SK-N-SH (cell line): ENCODE results near the gene DCAF5. TPM values are rescaled to one million over a fixed set of nuclear protein-coding genes. Genes with fewer than 3 reads are reported as not detected.
A peak's percentile ranks its signal among the peaks of the same experiment; 100 is the strongest.
"Not testable (repeated sequence)": the region's sequence is repeated elsewhere in the genome, so short reads cannot be mapped to it uniquely, and the experiment has no call there.

Experiments
- CTCF ChIA-PET: fragments of 300-600, 350-600 bp; formaldehyde crosslinking; extraction: SDS; loops from one replicate; lab custom pipeline; 2021; lab: Yijun Ruan, JAX
- POLR2A ChIA-PET: fragments of 350-600 bp; sonication (Branson Sonifier 250); formaldehyde crosslinking; extraction: SDS; loops from one replicate; lab custom pipeline; 2020; ENCODE audit warnings: antibody characterized with exemption, inconsistent platforms; lab: Yijun Ruan, JAX
- DNase-seq: peaks from one replicate; pipeline ENCODE4 v3.0.0; 2012
- H2AFZ ChIP-seq: fragments of 200-600 bp; sonication (generic); 2 replicates; pipeline ENCODE4 v1.8.1; 2016; ENCODE audit warnings: antibody characterized with exemption, mild to moderate bottlenecking, low read depth
- H3F3A ChIP-seq: fragments of 200-600 bp; sonication (generic); replicated peaks from 2 replicates; pipeline ENCODE3; 2016; ENCODE audit warnings: antibody characterized with exemption, mild to moderate bottlenecking; ENCODE audit not compliant: insufficient read depth
- H3K27ac ChIP-seq, 2 experiments: fragments of 200-500 bp in 1 of 2; fragments of 200-600 bp in 1 of 2; sonication (Bioruptor generic) in 1 of 2; sonication (generic), shearing (Covaris generic) in 1 of 2; 2 replicates each; pipeline versions ENCODE4 v1.5.1 to v1.6.1; 2014 to 2016; ENCODE audit warnings: low read depth in 2 of 2, inconsistent platforms in 1 of 2, low read length in 1 of 2, mild to moderate bottlenecking in 1 of 2, mixed read lengths in 1 of 2
- H3K27me3 ChIP-seq: fragments of 200-600 bp; sonication (generic), shearing (Covaris generic); 2 replicates; pipeline ENCODE4 v1.6.1; 2016; ENCODE audit warnings: mixed run types; ENCODE audit not compliant: insufficient read depth
- H3K36me3 ChIP-seq, 2 experiments: fragments of 200-500 bp in 1 of 2; fragments of 200-600 bp in 1 of 2; sonication (Bioruptor generic) in 1 of 2; sonication (generic) in 1 of 2; replicated peaks in 1 of 2; 2 replicates each; pipeline versions ENCODE3 to v1.5.1; 2014 to 2016; ENCODE audit warnings: low read length in 1 of 2, mild to moderate bottlenecking in 1 of 2; ENCODE audit not compliant: insufficient read depth in 2 of 2, control insufficient read depth in 1 of 2
- H3K4me1 ChIP-seq, 2 experiments: fragments of 200-500 bp in 1 of 2; fragments of 200-600 bp in 1 of 2; sonication (Bioruptor generic) in 1 of 2; sonication (generic), shearing (Covaris generic) in 1 of 2; 2 replicates each; pipeline versions ENCODE4 v1.5.1 to v1.6.1; 2014 to 2016; ENCODE audit warnings: low read depth in 1 of 2, low read length in 1 of 2, mixed run types in 1 of 2; ENCODE audit not compliant: insufficient read depth in 2 of 2, control insufficient read depth in 1 of 2
- H3K4me2 ChIP-seq: fragments of 200-600 bp; sonication (generic), shearing (Covaris generic); 2 replicates; pipeline ENCODE4 v1.6.1; 2017; ENCODE audit warnings: mixed run types
- H3K4me3 ChIP-seq, 2 experiments: fragments of 200-500 bp in 1 of 2; fragments of 200-600 bp in 1 of 2; sonication (Bioruptor generic) in 1 of 2; sonication (generic), shearing (Covaris generic) in 1 of 2; 2 replicates each; pipeline versions ENCODE4 v1.5.1 to v1.8.1; 2014 to 2016; ENCODE audit warnings: low read depth in 2 of 2, inconsistent platforms in 1 of 2, low read length in 1 of 2, mild to moderate bottlenecking in 1 of 2, mixed read lengths in 1 of 2, moderate library complexity in 1 of 2
- H3K79me2 ChIP-seq: fragments of 200-600 bp; sonication (generic); 2 replicates; pipeline ENCODE4 v1.8.1; 2017; ENCODE audit warnings: mild to moderate bottlenecking; ENCODE audit not compliant: insufficient read depth
- H3K9ac ChIP-seq: fragments of 200-600 bp; sonication (generic); 2 replicates; pipeline ENCODE4 v1.6.1; 2017; ENCODE audit warnings: mixed run types
- H3K9me2 ChIP-seq: fragments of 200-600 bp; sonication (generic); 2 replicates; pipeline ENCODE4 v1.6.1; 2017; ENCODE audit warnings: mixed run types
- H3K9me3 ChIP-seq: fragments of 200-600 bp; sonication (generic); 2 replicates; pipeline ENCODE4 v1.6.1; 2017; ENCODE audit warnings: mixed run types, mild to moderate bottlenecking, moderate library complexity
- H4K20me1 ChIP-seq: fragments of 200-600 bp; sonication (generic); 2 replicates; pipeline ENCODE4 v1.6.1; 2017; ENCODE audit warnings: mild to moderate bottlenecking, mixed run types; ENCODE audit not compliant: insufficient read depth
- ELF1 ChIP-seq: IDR thresholded peaks from 2 replicates; pipeline ENCODE4 v1.4.0; 2012
- EP300 ChIP-seq, 2 experiments: IDR thresholded peaks; 2 replicates each; pipeline versions ENCODE4 v1.4.0 to v1.6.1; 2012; ENCODE audit warnings: borderline replicate concordance in 1 of 2, low read depth in 1 of 2, low read length in 1 of 2
- FOSL2 ChIP-seq: IDR thresholded peaks from 2 replicates; pipeline ENCODE4 v1.4.0; 2012; ENCODE audit warnings: low read depth, mild to moderate bottlenecking, moderate library complexity, borderline replicate concordance
- FOXM1 ChIP-seq: IDR thresholded peaks from 2 replicates; pipeline ENCODE4 v1.4.0; 2012; ENCODE audit warnings: low read depth, mild to moderate bottlenecking
- GABPA ChIP-seq: IDR thresholded peaks from 2 replicates; pipeline ENCODE4 v1.4.0; 2012; ENCODE audit warnings: low read depth, mild to moderate bottlenecking
- JUND ChIP-seq: IDR thresholded peaks from 2 replicates; pipeline ENCODE4 v1.4.0; 2012
- MEF2A ChIP-seq: IDR thresholded peaks from 2 replicates; pipeline ENCODE4 v1.4.0; 2012; ENCODE audit warnings: low read depth, borderline replicate concordance
- MXI1 ChIP-seq: IDR thresholded peaks from 2 replicates; pipeline ENCODE4 v1.6.1; 2012; ENCODE audit warnings: mild to moderate bottlenecking, low read depth, low read length, improper control_type of control experiment
- NFIC ChIP-seq: IDR thresholded peaks from 2 replicates; pipeline ENCODE4 v1.4.0; 2012; ENCODE audit warnings: borderline replicate concordance
- POLR2AphosphoS5 ChIP-seq: IDR thresholded peaks from 2 replicates; pipeline ENCODE4 v1.6.1; 2012; ENCODE audit warnings: low read depth, low read length
- RFX5 ChIP-seq: IDR thresholded peaks from 2 replicates; pipeline ENCODE4 v1.6.1; 2012; ENCODE audit warnings: mild to moderate bottlenecking, improper control_type of control experiment, low read length
- TAF1 ChIP-seq: IDR thresholded peaks from 2 replicates; pipeline ENCODE4 v1.6.1; 2012; ENCODE audit warnings: low read depth, mild to moderate bottlenecking, low read length, moderate library complexity, borderline replicate concordance
- YY1 ChIP-seq: IDR thresholded peaks from 2 replicates; pipeline ENCODE4 v1.4.0; 2012; ENCODE audit warnings: low read depth, mild to moderate bottlenecking
- WGBS: methylation state at CpG from one replicate; pipeline ENCODE4 v1.1.6; 2017; ENCODE audit warnings: low lambda C conversion rate; 5-methylcytosine and 5-hydroxymethylcytosine counted together
- polyA plus RNA-seq, 3 experiments: library from polyadenylated mRNA; depleted of rRNA; stranded (reverse); fragments of >200 nt; gene quantifications; 2 replicates each; pipeline ENCODE4 v1.2.3, GENCODE V29; 2012
- TF ChIP-seq, protein P1 (sequence below): IDR thresholded peaks from 2 replicates; pipeline ENCODE4; 2012
- TF ChIP-seq, protein P2 (sequence below): IDR thresholded peaks from 2 replicates; pipeline ENCODE4 v1.4.0; 2012; ENCODE audit warnings: low read depth, borderline replicate concordance

Gene DCAF5
- polyA plus RNA-seq, 1 of the 3 experiments (the other 2 are of a cell fraction): 26.7 TPM

DNA sequence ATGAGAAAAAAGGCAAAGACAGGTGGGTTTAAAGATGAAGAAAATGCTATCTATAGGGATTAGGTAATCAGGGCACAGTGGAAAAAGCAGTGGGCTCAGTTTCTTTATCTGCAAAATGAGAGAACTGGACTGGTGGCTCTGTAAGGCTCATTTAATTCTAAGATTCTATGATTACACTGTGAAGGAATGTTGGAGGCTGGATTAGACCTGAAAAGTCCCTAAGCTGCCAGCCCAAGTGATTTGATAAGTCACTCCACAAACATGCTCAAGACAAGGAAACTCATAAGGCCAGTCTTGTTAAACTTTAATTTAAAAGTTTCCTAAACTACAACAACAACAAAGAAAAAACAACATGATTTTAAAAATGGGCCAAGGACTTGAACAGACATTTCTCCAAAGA is 75.1 kb downstream of the DCAF5 start:
- Histone ChIP-seq H3K4me3 (no peak overlapping the region), H3K9ac (peak overlapping the region; percentile 62), H3K9me3 (no peaks in the 10 kb centered on the region), H4K20me1 (no peaks in the 10 kb centered on the region), H3K4me2 (peak overlapping the region; percentile 45), H3K4me1 (peaks cover 3 to 20% of the 10 kb centered on the region in 2 experiments; a peak in 3 of 4 replicates), H3K36me3 (peaks cover 19 to 21% of the 10 kb centered on the region in 2 experiments), H3K27ac (peak overlapping the region in 1 of 2 experiments; percentile 96; a peak in 2 of 4 replicates), H3K9me2 (no peaks in the 10 kb centered on the region), H2AFZ (no peak overlapping the region), H3K27me3 (no peaks in the 10 kb centered on the region), H3F3A (peaks cover 35% of the 10 kb centered on the region), H3K79me2 (no peaks in the 10 kb centered on the region; the same call in 1 of the 2 replicates)
- TF ChIP-seq FOXM1 (no peak), FOSL2 (peak; percentile 50; the same call in 1 of the 2 replicates), JUND (0 out of 2 replicates have a peak, but pooled peaks have one; percentile 12), POLR2AphosphoS5 (no peak), RFX5 (no peak), MEF2A (0 out of 2 replicates have a peak, but pooled peaks have one; percentile 25)
- TF ChIP-seq, protein P1, sequence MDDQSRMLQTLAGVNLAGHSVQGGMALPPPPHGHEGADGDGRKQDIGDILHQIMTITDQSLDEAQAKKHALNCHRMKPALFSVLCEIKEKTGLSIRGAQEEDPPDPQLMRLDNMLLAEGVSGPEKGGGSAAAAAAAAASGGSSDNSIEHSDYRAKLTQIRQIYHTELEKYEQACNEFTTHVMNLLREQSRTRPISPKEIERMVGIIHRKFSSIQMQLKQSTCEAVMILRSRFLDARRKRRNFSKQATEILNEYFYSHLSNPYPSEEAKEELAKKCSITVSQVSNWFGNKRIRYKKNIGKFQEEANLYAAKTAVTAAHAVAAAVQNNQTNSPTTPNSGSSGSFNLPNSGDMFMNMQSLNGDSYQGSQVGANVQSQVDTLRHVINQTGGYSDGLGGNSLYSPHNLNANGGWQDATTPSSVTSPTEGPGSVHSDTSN: peak; percentile 6; the same call in 1 of the 2 replicates
- CTCF ChIA-PET: interaction anchor here (1.5 kb wide), 3 partner anchors 26 to 214 kb away, joined by 3 to 6 read pairs (median 4); no protein-coding TSS in a partner anchor
- POLR2A ChIA-PET: no interaction called here
- no peak for DNase-seq

- H3K9ac ChIP-seq: peak overlapping the region; percentile 21; the same call in 1 of the 2 replicates
- peaks cover 16 to 21% of the 10 kb centered on the region in 2 experiments for H3K36me3 ChIP-seq
- H3K9me3 ChIP-seq, H3K9me2 ChIP-seq, H4K20me1 ChIP-seq, H3K4me3 ChIP-seq, H2AFZ ChIP-seq, H3K79me2 ChIP-seq, DNase-seq, H3K27me3 ChIP-seq, POLR2A ChIA-PET: not testable (repeated sequence)
- H3K4me2 ChIP-seq: peak overlapping the region; percentile 45; the same call in 1 of the 2 replicates
- H3F3A ChIP-seq: peaks cover 35% of the 10 kb centered on the region
- peaks cover 3 to 20% of the 10 kb centered on the region in 2 experiments; a peak in 3 of 4 replicates for H3K4me1 ChIP-seq
- CTCF ChIA-PET: interaction anchor here (1.5 kb wide), 3 partner anchors 27 to 214 kb away, joined by 3 to 6 read pairs (median 4); no protein-coding TSS in a partner anchor
- H3K27ac ChIP-seq: peak overlapping the region in 1 of 2 experiments; percentile 96; a peak in 2 of 4 replicates
- 98% methylated on average over 5 of the region's 5 CpGs for WGBS
Observed at GRCh38 chr14:69077185-69077584, 75.7 kb downstream of the DCAF5 start.

GRCh38 chr14:69076341-69076740 is 76.6 kb downstream of the DCAF5 start:
- CTCF ChIA-PET: interaction anchor here (0.5 to 1.5 kb wide), 4 partner anchors 16 to 213 kb away, joined by 3 to 6 read pairs (median 4); no protein-coding TSS in a partner anchor
- 96% methylated on average over 3 of the region's 3 CpGs for WGBS
- TF ChIP-seq YY1 (no peak), JUND (no peak), ELF1 (no peak), MXI1 (no peak), EP300 (IDR thresholded peaks at IDR 0.05; ENCODE audit: borderline replicate concordance in 1 of 2, low read depth in 1 of 2, low read length in 1 of 2) (no peak), TAF1 (no peak), FOSL2 (no peak), NFIC (no peak), RFX5 (no peak), GABPA (no peak)
- TF ChIP-seq, protein P2, sequence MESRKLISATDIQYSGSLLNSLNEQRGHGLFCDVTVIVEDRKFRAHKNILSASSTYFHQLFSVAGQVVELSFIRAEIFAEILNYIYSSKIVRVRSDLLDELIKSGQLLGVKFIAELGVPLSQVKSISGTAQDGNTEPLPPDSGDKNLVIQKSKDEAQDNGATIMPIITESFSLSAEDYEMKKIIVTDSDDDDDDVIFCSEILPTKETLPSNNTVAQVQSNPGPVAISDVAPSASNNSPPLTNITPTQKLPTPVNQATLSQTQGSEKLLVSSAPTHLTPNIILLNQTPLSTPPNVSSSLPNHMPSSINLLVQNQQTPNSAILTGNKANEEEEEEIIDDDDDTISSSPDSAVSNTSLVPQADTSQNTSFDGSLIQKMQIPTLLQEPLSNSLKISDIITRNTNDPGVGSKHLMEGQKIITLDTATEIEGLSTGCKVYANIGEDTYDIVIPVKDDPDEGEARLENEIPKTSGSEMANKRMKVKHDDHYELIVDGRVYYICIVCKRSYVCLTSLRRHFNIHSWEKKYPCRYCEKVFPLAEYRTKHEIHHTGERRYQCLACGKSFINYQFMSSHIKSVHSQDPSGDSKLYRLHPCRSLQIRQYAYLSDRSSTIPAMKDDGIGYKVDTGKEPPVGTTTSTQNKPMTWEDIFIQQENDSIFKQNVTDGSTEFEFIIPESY: no peak
- TF ChIP-seq, protein P1: no peak

More at GRCh38 chr14:69076341-69076740, 76.6 kb downstream of the DCAF5 start:
- peaks cover 3 to 20% of the 10 kb centered on the region in 2 experiments; a peak in 3 of 4 replicates for H3K4me1 ChIP-seq
- no peaks in the 10 kb centered on the region for H4K20me1 ChIP-seq
- H3K4me3 ChIP-seq: no peak overlapping the region
- POLR2A ChIA-PET: no interaction called here
- H3K27me3 ChIP-seq: no peaks in the 10 kb centered on the region
- no peak overlapping the region for H2AFZ ChIP-seq
- H3K4me2 ChIP-seq: no peak overlapping the region
- H3K36me3 ChIP-seq: peaks cover 16 to 21% of the 10 kb centered on the region in 2 experiments
- DNase-seq: no peak
- no peaks in the 10 kb centered on the region for H3K9me3 ChIP-seq
- peaks cover 35% of the 10 kb centered on the region for H3F3A ChIP-seq
- no peaks in the 10 kb centered on the region; the same call in 1 of the 2 replicates for H3K79me2 ChIP-seq
- no peak overlapping the region for H3K9ac ChIP-seq
- peak overlapping the region in 1 of 2 experiments; percentile 96; a peak in 1 of 4 replicates for H3K27ac ChIP-seq
- no peaks in the 10 kb centered on the region for H3K9me2 ChIP-seq
